ENCODE measurements around the gene ADAM33. TPM values are rescaled to one million over a fixed set of nuclear protein-coding genes. Genes with fewer than 3 reads are reported as not detected.

The ADAM33 gene
- polyA plus RNA-seq, 3 donors, result not detected

DNA sequence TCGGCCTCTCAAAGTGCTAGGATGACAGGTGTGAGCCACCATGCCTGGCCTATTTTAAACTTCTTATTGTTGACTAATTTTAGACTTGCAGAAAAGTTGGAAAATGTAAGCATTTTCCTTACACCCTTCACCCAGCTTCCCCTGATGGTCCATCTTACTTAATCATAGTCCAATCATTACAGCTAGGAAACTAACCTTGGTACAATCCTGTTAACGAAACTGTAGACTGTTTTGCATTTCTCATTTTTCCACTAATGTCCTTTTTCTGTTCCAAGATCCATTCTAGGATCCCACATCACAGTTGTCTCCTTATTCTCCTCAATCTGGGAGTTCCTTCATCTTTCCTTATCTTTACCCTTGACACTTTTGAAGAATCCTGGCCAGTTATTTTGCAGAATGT is 18.0 kb downstream of the ADAM33 start:
- no peak overlapping the region for H3K4me3 Mint-ChIP-seq
- 91% methylated on average over 1 of the region's 2 CpGs for WGBS (ENCODE audit: insufficient coverage)
- H3K4me3 ChIP-seq (replicated peaks in 1 of 3; ENCODE audit: low read depth in 2 of 3, low read length in 3 of 3), result no peak overlapping the region
- H3K36me3 ChIP-seq (replicated peaks in 1 of 2; ENCODE audit: control insufficient read depth in 1 of 2, insufficient read depth in 2 of 2, low read length in 2 of 2), result no peaks in the 10 kb centered on the region
- H3K9me3 Mint-ChIP-seq, result peaks cover 0 to 7% (median 0%) of the 10 kb centered on the region in 7 donors
- peaks cover 6 to 16% of the 10 kb centered on the region in 2 donors for H3K4me1 ChIP-seq (ENCODE audit: control insufficient read depth in 1 of 2, insufficient read depth in 2 of 2, low read length in 2 of 2)
- TF ChIP-seq, protein P1, sequence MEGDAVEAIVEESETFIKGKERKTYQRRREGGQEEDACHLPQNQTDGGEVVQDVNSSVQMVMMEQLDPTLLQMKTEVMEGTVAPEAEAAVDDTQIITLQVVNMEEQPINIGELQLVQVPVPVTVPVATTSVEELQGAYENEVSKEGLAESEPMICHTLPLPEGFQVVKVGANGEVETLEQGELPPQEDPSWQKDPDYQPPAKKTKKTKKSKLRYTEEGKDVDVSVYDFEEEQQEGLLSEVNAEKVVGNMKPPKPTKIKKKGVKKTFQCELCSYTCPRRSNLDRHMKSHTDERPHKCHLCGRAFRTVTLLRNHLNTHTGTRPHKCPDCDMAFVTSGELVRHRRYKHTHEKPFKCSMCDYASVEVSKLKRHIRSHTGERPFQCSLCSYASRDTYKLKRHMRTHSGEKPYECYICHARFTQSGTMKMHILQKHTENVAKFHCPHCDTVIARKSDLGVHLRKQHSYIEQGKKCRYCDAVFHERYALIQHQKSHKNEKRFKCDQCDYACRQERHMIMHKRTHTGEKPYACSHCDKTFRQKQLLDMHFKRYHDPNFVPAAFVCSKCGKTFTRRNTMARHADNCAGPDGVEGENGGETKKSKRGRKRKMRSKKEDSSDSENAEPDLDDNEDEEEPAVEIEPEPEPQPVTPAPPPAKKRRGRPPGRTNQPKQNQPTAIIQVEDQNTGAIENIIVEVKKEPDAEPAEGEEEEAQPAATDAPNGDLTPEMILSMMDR (IDR thresholded peaks at IDR 0.05), result no peak
- H4K20me1 ChIP-seq (ENCODE audit: insufficient read depth, low read length), result no peaks in the 10 kb centered on the region
- H3K27me3 Mint-ChIP-seq (ENCODE audit: low read depth in 3 of 3), result peaks cover 40 to 57% (median 51%) of the 10 kb centered on the region in 3 donors
- intact Hi-C loops (cut with micrococcal nuclease), result no loop called here
- H3K4me2 ChIP-seq (replicated peaks; ENCODE audit: extremely low read depth, low read length, poor library complexity, severe bottlenecking), result no peak overlapping the region
- H3K9me3 ChIP-seq (replicated peaks in 1 of 2; ENCODE audit: control insufficient read depth in 1 of 2, insufficient read depth in 1 of 2, low read length in 2 of 2), result no peaks in the 10 kb centered on the region
- no peak overlapping the region for H2AFZ ChIP-seq (ENCODE audit: insufficient read depth, low read depth, low read length, poor library complexity, severe bottlenecking)
- H3K4me1 Mint-ChIP-seq, result peaks cover 12% of the 10 kb centered on the region
- no peak for DNase-seq
- no peak overlapping the region for H3K27ac Mint-ChIP-seq
- peaks cover 0 to 3% of the 10 kb centered on the region in 2 donors for H3K36me3 Mint-ChIP-seq
- no peak overlapping the region for H3K27ac ChIP-seq (ENCODE audit: low read depth in 1 of 2, low read length in 2 of 2)
- H3K27me3 ChIP-seq (ENCODE audit: control insufficient read depth in 2 of 2, insufficient read depth in 2 of 2, low read length in 2 of 2), result peaks cover 21 to 36% of the 10 kb centered on the region in 2 donors
- H3K9ac ChIP-seq (ENCODE audit: insufficient read depth, low read length, poor library complexity, severe bottlenecking), result no peak overlapping the region
- H3K79me2 ChIP-seq (ENCODE audit: insufficient read depth, low read length), result no peaks in the 10 kb centered on the region

DNA sequence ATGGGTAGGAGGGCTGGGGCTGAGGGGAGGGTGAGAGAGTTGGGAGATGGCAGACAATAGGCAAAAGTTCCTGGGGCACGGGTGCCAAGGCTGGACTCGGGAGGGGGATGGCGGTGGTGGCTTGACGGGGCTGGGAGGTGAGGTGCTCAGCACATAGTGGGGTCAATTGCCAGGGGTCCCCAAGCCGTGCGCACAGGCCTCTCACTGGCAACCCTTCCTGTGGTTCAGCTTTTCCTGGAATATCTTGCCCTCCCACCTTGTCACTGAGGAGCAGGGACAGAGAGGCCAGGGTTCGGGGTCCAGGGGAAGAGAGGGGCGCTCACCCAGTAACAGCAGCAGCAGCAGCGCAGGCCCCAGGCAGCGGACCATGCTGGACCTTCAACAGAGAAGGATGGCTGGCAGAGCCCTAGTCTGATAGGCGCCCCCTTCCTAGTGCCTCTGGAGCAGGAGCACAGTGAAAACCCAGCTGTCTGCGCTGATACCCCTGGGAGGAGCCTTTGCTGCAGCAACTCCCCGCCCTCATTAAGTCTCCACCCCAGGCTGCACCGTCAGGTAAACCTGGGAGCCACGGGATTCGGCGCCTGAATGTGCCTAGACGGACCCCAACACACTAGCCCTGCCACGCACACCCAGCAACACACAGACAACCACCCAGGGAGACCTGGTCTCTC is 18.6 kb downstream of the ADAM33 start, which contains the start of gene GFRA4:
Gene GFRA4 (minus strand): TSS at position 369 of the 671 bp plus-strand sequence. CDS start 0 bp downstream, at position 369.
- no peak within 1 kb of the TSS for H2AFZ ChIP-seq (ENCODE audit: insufficient read depth, low read depth, low read length, poor library complexity, severe bottlenecking)
- H3K36me3 ChIP-seq (replicated peaks in 1 of 2; ENCODE audit: control insufficient read depth in 1 of 2, insufficient read depth in 2 of 2, low read length in 2 of 2), result no peaks in the 10 kb centered on the region
- peaks cover 17% of the 10 kb centered on the region for H3K4me1 Mint-ChIP-seq
- no peak within 1 kb of the TSS for H3K27ac ChIP-seq (ENCODE audit: low read depth in 1 of 2, low read length in 2 of 2)
- intact Hi-C loops (cut with micrococcal nuclease), result no loop called here
- H3K4me1 ChIP-seq (ENCODE audit: control insufficient read depth in 1 of 2, insufficient read depth in 2 of 2, low read length in 2 of 2), result peaks cover 10 to 21% of the 10 kb centered on the region in 2 donors
- peaks cover 40 to 57% (median 51%) of the 10 kb centered on the region in 3 donors for H3K27me3 Mint-ChIP-seq (ENCODE audit: low read depth in 3 of 3)
- no peak within 1 kb of the TSS for H3K4me2 ChIP-seq (replicated peaks; ENCODE audit: extremely low read depth, low read length, poor library complexity, severe bottlenecking)
- no peak within 1 kb of the TSS for H3K4me3 ChIP-seq (replicated peaks in 1 of 3; ENCODE audit: low read depth in 2 of 3, low read length in 3 of 3)
- TF ChIP-seq, protein P1 (IDR thresholded peaks at IDR 0.05), result no peak
- no peak for DNase-seq
- H3K4me3 Mint-ChIP-seq, result peak within 1 kb of the TSS in 1 of 2 donors; percentile 74
- H3K27me3 ChIP-seq (ENCODE audit: control insufficient read depth in 2 of 2, insufficient read depth in 2 of 2, low read length in 2 of 2), result peaks cover 21 to 37% of the 10 kb centered on the region in 2 donors
- H3K9me3 Mint-ChIP-seq, result peaks cover 0 to 7% (median 0%) of the 10 kb centered on the region in 7 donors
- peaks cover 0 to 4% of the 10 kb centered on the region in 2 donors for H3K36me3 Mint-ChIP-seq
- peak within 1 kb of the TSS in 1 of 7 donors; percentile 35 for H3K27ac Mint-ChIP-seq
- no peaks in the 10 kb centered on the region for H4K20me1 ChIP-seq (ENCODE audit: insufficient read depth, low read length)
- no peaks in the 10 kb centered on the region for H3K9me3 ChIP-seq (replicated peaks in 1 of 2; ENCODE audit: control insufficient read depth in 1 of 2, insufficient read depth in 1 of 2, low read length in 2 of 2)
- 82% methylated on average over 11 of the region's 19 CpGs for WGBS (ENCODE audit: insufficient coverage)
- H3K79me2 ChIP-seq (ENCODE audit: insufficient read depth, low read length), result no peaks in the 10 kb centered on the region
- no peak within 1 kb of the TSS for H3K9ac ChIP-seq (ENCODE audit: insufficient read depth, low read length, poor library complexity, severe bottlenecking)

Data from CD14-positive monocyte (primary cell).